NCI-H446 treated with DMSO at 0.1 percent for 48 hours (cell line): ENCODE data around the gene GTPBP3.
A peak's percentile ranks its signal among the peaks of the same experiment; 100 is the strongest.
"Not testable (repeated sequence)": the region's sequence is repeated elsewhere in the genome, so short reads cannot be mapped to it uniquely, and the experiment has no call there.

Source experiments
- DNase-seq: peaks from one replicate; lab custom pipeline; 2025; lab: John Stamatoyannopoulos, UW

The GTPBP3 gene, protein sequence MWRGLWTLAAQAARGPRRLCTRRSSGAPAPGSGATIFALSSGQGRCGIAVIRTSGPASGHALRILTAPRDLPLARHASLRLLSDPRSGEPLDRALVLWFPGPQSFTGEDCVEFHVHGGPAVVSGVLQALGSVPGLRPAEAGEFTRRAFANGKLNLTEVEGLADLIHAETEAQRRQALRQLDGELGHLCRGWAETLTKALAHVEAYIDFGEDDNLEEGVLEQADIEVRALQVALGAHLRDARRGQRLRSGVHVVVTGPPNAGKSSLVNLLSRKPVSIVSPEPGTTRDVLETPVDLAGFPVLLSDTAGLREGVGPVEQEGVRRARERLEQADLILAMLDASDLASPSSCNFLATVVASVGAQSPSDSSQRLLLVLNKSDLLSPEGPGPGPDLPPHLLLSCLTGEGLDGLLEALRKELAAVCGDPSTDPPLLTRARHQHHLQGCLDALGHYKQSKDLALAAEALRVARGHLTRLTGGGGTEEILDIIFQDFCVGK

GRCh38 chr19:17336872-17337674 lies at the start of gene GTPBP3:
Gene GTPBP3 (plus strand): TSS chr19:17337553. CDS start chr19:17337612, 59 bp downstream.
- DNase-seq: peak; percentile 98

DNA sequence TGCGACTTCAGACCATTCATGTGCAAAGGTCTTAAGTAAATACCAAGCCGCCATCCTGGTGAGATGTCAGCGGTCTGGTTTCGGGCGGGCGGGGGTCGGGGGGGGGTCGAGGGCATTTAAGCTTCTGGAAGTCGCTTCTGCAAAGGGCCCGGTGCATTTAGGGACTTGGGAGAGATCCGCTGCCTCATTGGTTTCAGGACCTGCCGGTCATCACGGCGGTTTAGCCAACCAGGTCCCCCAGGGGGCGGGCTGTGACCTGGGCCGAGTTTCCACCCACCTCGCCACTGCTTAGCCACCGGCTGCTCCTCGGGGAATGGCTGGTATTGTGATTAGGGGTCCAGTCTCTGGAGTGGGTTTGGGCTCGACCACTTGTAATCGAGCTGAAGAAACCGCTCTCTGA lies 47.9 kb upstream of the GTPBP3 start:
- no peak for DNase-seq

GRCh38 chr19:17292301-17293074 lies 44.9 kb upstream of the GTPBP3 start:
- DNase-seq: no peak

DNA sequence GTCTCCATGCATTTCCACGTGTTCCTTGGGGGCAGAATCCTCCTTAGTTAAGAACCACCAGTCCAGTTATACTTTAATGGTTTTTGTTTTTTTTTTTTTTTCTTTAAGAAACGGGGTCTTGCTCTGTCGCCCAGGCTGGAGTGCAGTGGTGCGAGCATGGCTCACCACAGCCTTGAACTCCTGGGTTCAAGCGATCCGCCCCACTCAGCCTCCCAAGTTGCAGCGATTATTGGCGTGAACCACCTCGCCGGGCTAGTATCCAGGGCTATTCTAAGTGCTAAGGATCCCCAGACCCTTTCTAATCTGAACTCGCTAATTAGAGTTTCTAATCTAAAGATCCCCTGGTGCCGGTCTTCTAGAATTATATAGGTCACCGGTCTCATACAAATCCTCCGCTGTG lies 43.7 kb upstream of the GTPBP3 start:
- DNase-seq: no peak

GRCh38 chr19:17294051-17294891 lies 43.1 kb upstream of the GTPBP3 start:
- no peak for DNase-seq

- not testable (repeated sequence) for DNase-seq
These were observed 41.8 kb upstream of the GTPBP3 start for GRCh38 chr19:17295551-17295950.

DNA sequence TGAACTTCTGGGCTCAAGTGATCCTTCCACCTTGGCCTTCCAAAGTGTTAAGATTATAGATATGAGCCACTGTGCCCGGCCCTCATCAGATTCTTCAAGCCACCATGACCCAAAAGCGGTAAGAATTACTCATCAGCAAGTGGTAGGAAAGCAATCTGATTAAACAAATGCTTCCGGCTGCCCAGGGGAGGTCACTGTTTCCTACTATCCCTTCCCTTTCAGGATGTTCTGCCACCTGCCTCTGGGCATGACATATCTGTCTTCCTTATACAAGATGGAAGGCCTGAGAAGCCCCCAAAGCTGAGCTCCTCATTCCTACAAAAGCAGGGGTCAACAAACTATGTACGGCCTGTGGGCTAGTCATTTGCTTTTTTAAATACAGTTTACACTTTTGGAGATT lies 41.1 kb upstream of the GTPBP3 start:
- DNase-seq: no peak

DNA sequence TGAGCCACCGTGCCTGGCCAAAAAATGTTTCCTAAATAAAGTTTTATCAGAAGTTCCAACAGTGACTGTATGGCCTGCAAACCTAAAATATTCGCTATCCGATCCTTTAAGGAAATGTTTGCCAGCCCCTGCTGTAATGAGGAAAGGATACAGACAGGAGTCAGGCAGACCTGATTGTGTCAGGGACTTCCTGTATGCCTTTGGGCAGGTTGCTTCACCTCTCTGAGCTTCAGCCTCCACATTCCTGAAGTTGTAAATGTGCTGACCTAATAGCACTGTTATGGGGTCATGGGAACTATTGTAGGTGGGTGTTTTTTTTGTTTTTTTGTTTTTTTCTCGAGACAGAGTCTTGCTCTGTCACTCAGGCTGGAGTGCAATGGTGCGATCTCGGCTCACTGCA lies 40.4 kb upstream of the GTPBP3 start:
- no peak for DNase-seq

- no peak for DNase-seq
These were observed 36.2 kb upstream of the GTPBP3 start for GRCh38 chr19:17300992-17301619.

DNA sequence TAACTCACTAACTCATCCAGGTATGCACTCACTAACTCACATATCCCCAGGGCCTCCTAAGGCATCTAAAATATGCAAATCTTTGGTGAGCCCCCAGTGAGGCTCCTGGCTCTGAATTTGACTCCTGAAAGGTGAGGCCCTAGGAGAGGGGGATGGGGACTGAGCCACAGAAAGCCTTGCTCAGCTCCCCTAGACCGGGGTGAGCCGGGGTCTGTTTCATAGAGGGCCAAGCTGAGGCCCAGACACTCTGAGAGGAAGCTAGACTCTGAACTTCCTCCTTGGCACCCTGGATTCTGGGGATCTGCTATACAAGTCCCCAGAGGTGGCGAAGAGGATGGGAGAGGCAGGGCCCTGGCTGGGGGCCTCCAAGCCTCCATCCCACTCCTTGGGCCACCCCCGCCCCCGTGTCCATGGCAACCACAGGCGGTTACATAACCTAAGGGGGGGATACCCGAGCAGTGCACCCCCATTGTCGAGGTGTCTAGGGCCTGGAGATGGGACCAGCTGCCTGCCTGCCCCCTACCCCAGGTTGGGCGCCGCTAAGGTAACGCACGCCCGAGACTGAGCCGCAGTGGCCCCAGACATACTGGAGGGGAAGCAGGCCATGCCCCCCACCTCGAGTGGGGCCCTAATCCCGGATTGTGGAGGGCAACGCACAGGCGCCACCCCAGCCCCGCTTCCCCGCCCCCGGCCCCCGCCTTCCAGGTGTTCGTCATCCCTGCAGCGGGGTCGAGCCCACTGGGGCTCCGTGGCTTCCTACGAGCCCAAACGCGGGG lies 34.8 kb upstream of the GTPBP3 start:
- no peak for DNase-seq

DNA sequence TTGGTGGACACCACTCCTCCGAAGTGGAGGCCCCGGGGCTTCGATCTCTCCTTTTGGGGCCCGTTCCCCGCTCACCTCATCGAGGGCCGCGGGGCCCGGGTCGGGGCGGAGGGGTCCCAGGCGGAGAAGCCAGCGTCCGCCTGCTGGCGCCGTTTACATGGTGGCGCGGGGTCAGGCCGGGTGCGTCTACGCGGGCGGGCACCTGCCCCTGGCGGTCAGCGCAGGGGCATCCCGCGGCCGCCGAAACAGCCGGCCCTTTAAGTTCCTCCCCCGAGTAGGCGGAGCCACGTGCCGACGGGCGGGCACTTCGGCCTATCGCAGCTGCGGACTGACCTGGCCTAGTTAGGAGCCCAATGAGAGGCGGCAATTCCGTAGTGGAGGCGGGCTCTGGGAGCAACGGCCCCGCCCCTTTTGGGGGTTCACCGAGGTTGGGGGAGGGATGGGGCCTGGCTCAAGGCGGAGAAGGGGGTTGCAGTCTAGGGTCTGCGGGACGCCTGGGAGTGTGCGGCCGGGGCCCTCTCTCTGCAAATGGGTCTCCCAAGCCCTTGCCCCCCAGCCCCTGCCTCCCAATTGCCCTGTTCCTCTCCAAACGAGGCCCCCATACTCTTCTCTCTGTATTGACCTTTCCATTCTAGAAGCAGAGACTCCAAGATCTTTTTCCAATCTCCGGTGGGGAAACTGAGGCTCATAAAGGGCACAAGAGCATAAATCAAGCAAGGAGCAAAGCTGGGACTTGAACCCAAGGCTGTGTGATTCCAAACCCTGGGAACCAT lies 34.0 kb upstream of the GTPBP3 start, which contains the start of gene ABHD8:
Gene ABHD8, minus strand, starts transcription at position 259 of the 773 bp plus-strand sequence. CDS start 1,809 bp downstream, outside the sequence.
- peak; percentile 88 for DNase-seq

DNA sequence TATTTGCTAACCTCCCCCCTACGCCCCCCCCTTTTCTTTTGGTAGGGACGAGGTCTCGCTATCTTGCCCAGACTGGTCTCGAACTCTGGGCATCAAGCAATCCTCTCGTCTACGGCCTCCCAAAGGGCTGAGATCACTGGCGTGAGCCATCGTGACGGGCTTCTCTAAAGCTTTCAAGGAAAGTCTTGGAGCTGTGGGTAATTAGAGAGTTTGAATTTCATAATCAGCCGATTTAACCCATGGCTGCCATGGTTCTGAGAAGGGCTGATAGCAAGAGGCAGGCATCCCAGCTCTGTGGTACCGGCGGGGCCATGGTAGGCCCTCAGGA lies 33.4 kb upstream of the GTPBP3 start:
- DNase-seq: no peak

DNA sequence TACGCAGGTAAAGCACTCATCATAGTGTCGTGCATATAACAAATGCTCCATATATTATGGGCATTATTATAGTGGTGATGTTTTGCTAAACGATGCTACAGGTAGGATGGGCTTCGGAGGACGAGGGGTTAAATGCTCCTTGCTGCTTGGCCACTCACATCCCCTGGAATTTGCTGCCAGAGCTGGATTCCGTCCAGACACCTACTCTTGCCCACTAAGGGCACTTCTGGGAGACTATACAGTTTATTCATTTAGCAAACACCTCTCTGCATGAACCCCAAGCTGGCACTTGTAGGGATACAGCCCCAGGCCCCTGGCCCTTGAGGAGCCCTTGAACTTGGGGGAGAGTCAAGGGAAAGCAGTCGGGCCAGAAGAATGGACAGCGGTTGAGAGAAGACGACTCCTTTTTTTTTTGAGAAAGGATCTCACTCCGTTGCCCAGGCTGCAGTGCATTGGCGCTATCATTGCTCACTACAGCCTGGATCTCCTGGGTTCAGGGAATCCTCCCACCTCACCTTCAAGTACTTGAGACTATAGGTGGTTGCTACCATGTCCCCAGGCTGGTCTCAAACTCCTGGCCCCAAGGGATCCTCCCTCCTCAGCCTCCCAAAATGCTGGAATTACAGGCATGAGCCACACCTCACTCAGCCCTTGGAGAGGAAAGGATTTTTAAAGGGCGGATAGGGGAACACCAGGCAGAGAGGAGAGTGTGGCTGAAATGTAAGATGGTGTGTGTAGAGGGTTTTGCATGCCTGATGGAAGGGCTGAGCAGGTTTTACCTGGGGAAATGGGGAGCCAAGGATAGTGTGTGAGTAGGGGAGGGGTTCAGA lies 32.8 kb upstream of the GTPBP3 start:
- no peak for DNase-seq

GRCh38 chr19:17305216-17305516 lies 32.2 kb upstream of the GTPBP3 start:
- no peak for DNase-seq

DNA sequence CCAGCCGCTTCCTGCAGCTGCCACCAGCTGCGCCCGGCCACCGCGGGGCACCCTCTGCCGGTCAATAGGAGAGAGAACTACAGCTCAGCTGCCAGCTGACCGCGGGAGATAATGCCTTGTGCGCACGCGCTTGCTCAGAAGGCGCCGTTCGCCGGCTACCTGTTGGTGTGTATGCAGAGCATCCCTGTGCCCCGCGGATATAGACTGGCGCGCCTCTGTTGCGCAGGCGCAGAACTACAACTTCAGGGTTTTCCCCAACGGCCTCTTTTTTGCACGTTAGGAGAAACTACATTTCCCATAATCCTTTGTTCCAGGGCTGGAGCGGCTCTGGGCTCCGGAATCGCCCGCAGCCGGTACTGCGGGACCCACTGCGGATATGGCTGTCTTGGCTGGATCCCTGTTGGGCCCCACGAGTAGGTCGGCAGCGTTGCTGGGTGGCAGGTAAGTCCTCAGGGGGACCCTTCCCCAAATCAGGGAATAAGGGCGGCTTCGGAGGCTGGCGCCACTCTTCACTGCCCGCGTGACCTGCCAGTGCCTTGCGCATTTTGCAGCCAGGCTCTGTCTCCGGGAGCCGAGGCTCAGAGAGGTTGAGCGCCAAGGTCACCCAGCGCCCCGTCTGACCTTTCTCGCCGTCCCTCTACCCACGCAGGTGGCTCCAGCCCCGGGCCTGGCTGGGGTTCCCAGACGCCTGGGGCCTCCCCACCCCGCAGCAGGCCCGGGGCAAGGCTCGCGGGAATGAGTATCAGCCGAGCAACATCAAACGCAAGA lies 31.7 kb upstream of the GTPBP3 start, which contains the start of gene MRPL34:
Gene MRPL34, plus strand, starts transcription at position 356 of the 768 bp plus-strand sequence. Its CDS starts 21 bp downstream, at position 377.
- DNase-seq: peak; percentile 99

- no peak for DNase-seq
These were observed 31.1 kb upstream of the GTPBP3 start for GRCh38 chr19:17306285-17306714.

GRCh38 chr19:17307876-17308377 lies 29.4 kb upstream of the GTPBP3 start:
- DNase-seq: no peak
